Astrocyte of the cerebellum (primary cell): ENCODE results near the gene ZNF502.

Experiments used
- DNase-seq: peaks from one replicate; pipeline ENCODE4 v3.0.0-alpha.2; 2011; ENCODE audit warnings: low read depth
- H3K4me3 ChIP-seq: 2 replicates; pipeline ENCODE4 v1.5.1; 2011; ENCODE audit warnings: mild to moderate bottlenecking, low read depth, low read length, moderate library complexity
- in situ Hi-C: cut with HindIII; loops from 2 replicates; pipeline ENCODE4 v1.10.0; 2017; ENCODE audit warnings: low sequenced_read_pairs
- TF ChIP-seq, protein P1 (sequence below): IDR thresholded peaks from 2 replicates; pipeline ENCODE4 v1.5.1; 2012; ENCODE audit warnings: low read length, low read depth, moderate library complexity, mild to moderate bottlenecking; ENCODE audit errors: missing control alignments

ZNF502 gene

DNA sequence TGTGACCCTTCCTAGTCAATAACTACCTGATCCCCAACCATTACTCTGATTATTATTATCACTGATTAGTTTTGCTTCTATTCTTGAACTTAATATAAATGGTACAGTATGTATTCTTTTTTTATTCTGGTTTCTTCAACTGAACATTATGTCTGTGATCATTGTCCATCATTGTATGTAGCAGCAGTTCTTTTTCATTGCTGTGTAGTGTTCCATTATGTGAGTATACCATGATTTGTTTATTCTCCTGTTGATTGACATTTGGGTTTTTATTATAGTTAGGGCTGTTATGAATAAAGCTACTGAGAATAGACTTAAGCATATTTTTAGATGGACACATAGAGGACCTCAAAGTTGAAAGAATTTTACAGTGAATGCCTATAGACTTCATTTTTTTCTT lies 51.8 kb downstream of the ZNF502 start:
- in situ Hi-C loops, result no loop called here
- TF ChIP-seq, protein P1, sequence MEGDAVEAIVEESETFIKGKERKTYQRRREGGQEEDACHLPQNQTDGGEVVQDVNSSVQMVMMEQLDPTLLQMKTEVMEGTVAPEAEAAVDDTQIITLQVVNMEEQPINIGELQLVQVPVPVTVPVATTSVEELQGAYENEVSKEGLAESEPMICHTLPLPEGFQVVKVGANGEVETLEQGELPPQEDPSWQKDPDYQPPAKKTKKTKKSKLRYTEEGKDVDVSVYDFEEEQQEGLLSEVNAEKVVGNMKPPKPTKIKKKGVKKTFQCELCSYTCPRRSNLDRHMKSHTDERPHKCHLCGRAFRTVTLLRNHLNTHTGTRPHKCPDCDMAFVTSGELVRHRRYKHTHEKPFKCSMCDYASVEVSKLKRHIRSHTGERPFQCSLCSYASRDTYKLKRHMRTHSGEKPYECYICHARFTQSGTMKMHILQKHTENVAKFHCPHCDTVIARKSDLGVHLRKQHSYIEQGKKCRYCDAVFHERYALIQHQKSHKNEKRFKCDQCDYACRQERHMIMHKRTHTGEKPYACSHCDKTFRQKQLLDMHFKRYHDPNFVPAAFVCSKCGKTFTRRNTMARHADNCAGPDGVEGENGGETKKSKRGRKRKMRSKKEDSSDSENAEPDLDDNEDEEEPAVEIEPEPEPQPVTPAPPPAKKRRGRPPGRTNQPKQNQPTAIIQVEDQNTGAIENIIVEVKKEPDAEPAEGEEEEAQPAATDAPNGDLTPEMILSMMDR, result no peak
- H3K4me3 ChIP-seq, result no peak overlapping the region
- no peak for DNase-seq

DNA sequence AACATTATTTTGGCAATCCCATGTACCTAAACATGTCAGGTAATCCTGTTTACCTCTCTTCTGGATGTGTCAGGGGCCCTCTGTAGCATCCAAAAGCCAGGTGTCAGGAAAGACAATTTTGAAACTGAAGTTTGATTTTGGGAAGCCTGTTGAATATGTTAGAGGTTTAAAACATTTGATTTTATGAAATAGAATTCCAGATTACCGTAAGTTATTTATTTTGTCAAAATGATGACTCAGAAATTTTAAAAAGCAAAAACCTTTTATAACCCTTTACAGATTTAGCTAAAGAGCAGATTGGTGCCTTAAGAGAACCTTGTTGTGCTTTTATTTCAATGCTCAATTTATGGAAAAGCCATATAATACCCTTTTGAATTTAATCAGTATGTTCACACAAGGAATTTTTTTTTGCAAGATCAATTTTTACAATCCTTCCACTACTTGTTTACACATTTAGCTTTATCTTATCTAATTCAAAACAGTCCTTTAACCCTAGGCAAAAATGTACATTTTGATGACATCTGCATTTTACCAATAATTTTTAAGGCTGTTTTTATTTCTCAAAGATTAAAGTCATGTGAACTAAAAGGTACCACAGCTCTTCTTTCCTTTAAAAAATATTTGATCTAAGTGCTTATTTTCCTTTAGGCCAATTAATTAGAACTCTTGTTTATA lies 59.1 kb downstream of the ZNF502 start:
- DNase-seq, result no peak
- in situ Hi-C loops, result no loop called here
- TF ChIP-seq, protein P1, result no peak
- H3K4me3 ChIP-seq, result no peak overlapping the region

DNA sequence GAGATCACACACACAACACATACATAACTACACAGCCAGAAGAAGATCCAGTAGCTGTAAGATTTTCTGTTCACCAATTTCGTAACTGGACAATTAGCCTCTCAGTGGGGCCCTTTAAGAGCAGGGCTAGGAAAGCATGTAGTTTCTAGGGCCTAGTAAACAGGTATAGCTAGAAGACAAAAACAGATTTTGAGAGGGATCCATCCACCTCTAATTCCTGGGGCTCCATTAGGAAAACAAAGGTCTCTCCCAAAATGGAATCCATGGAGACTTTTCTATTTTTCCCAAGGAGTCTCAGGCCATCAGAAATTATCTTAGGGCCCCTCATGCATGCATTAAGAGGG lies 59.6 kb downstream of the ZNF502 start:
- in situ Hi-C loops, result no loop called here
- TF ChIP-seq, protein P1, result no peak

More for the DNA sequence above, 59.6 kb downstream of the ZNF502 start:
- no peak for DNase-seq
- H3K4me3 ChIP-seq, result no peak overlapping the region
